ENCODE measurements around the gene PTCRA.
"Not testable (repeated sequence)": the region's sequence is repeated elsewhere in the genome, so short reads cannot be mapped to it uniquely, and the experiment has no call there.

The PTCRA gene

GRCh38 chr6:42907336-42907735 lies 8.5 kb upstream of the PTCRA start:
- no peak for DNase-seq

- DNase-seq, result no peak
Observed at GRCh38 chr6:42909835-42910234, 6.0 kb upstream of the PTCRA start.

GRCh38 chr6:42911171-42912021 lies 4.5 kb upstream of the PTCRA start:
- DNase-seq, result no peak

GRCh38 chr6:42914546-42914945 lies 1.3 kb upstream of the PTCRA start:
- no peak for DNase-seq

GRCh38 chr6:42916288-42916687 lies 435 bp downstream of the PTCRA start:
- DNase-seq, result no peak

- no peak for DNase-seq
Observed at GRCh38 chr6:42921801-42922200, 5.9 kb downstream of the PTCRA start.

GRCh38 chr6:42923666-42924065 lies 7.8 kb downstream of the PTCRA start:
- DNase-seq, result no peak

GRCh38 chr6:42925248-42925857 lies 9.5 kb downstream of the PTCRA start:
- DNase-seq, result no peak

- peak; percentile 96 for DNase-seq
Observed at GRCh38 chr6:42928986-42929820, 13.3 kb downstream of the PTCRA start, which contains the start of gene CNPY3. CNPY3 (plus strand) TSS chr6:42929480; CDS start chr6:42929571, 91 bp downstream.

- DNase-seq, result peak; percentile 44
Observed at GRCh38 chr6:42929821-42930360, 14.0 kb downstream of the PTCRA start.

GRCh38 chr6:42932412-42932811 lies 16.6 kb downstream of the PTCRA start:
- DNase-seq, result no peak

- no peak for DNase-seq
Observed at GRCh38 chr6:42933205-42933604, 17.4 kb downstream of the PTCRA start.

- no peak for DNase-seq
Observed at GRCh38 chr6:42935322-42935721, 19.5 kb downstream of the PTCRA start.

GRCh38 chr6:42936398-42936797 lies 20.5 kb downstream of the PTCRA start:
- DNase-seq, result no peak

GRCh38 chr6:42937548-42938427 lies 21.9 kb downstream of the PTCRA start:
- no peak for DNase-seq

- DNase-seq, result no peak
Observed at GRCh38 chr6:42938428-42938796, 22.6 kb downstream of the PTCRA start.

GRCh38 chr6:42938987-42939809 lies 23.3 kb downstream of the PTCRA start:
- no peak for DNase-seq

GRCh38 chr6:42939810-42940167 lies 23.9 kb downstream of the PTCRA start:
- no peak for DNase-seq

- no peak for DNase-seq
Observed at GRCh38 chr6:42940493-42941045, 24.7 kb downstream of the PTCRA start.

GRCh38 chr6:42941356-42941755 lies 25.5 kb downstream of the PTCRA start:
- not testable (repeated sequence) for DNase-seq

- no peak for DNase-seq
Observed at GRCh38 chr6:42942444-42942843, 26.6 kb downstream of the PTCRA start.
